Measurements from ENCODE around the gene PHAF1.

DNA sequence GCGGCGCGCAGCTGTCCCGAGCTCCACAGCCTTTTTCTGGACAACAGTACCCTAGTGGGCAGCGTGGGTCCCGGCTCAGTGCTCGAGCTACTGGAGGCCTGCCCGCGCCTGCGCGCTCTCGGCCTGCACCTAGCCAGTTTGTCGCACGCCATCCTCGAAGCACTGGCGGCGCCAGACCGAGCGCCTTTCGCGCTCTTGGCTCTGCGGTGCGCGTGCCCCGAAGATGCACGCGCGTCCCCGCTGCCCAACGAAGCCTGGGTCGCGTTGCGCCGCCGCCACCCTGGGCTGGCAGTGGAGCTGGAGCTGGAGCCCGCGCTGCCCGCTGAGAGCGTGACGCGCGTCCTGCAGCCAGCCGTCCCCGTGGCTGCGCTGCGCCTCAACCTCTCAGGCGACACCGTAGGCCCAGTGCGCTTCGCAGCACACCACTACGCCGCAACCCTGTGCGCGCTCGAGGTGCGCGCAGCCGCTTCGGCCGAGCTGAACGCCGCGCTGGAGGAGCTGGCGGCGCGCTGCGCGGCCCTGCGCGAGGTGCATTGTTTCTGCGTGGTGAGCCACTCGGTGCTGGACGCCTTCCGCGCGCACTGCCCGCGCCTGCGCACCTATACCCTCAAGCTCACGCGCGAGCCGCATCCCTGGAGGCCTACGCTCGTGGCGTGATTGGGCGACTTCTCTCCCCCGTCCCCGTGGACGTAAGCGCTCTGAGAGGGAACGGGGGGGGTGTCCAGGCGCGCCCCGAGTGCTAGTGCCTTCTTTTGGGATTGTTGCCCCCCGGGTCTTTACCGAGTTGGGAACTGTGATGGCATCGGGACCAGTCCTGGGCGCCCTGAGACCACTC is 53.6 kb downstream of the PHAF1 start:
- TF ChIP-seq POLR2AphosphoS5 (IDR thresholded peaks at IDR 0.05) = peak; percentile 79
- peak; percentile 50 for TF ChIP-seq CTCF (IDR thresholded peaks at IDR 0.05; ENCODE audit: poor library complexity, severe bottlenecking)
- TF ChIP-seq EP300 (conservative IDR thresholded peaks at IDR 0.05; ENCODE audit: poor library complexity, severe bottlenecking) = peak; percentile 59
- TF ChIP-seq REST (IDR thresholded peaks at IDR 0.05; ENCODE audit: borderline replicate concordance) = no peak
- no peak for TF ChIP-seq RAD21 (conservative IDR thresholded peaks at IDR 0.05)
- TF ChIP-seq EZH2 (IDR thresholded peaks at IDR 0.05; ENCODE audit: borderline replicate concordance, insufficient read depth, low read length, poor library complexity, severe bottlenecking) = no peak

Data from neural cell (in vitro differentiated cells).